Muscle layer of duodenum (tissue), 2 donors: ENCODE results near the gene SIX6.
A peak's percentile ranks its signal among the peaks of the same experiment; 100 is the strongest.

Experiments
- H3K27ac ChIP-seq: one replicate; pipeline ENCODE4 v1.7.0; 2013; ENCODE audit warnings: mild to moderate bottlenecking, low read length
- H3K27me3 ChIP-seq: one replicate; pipeline ENCODE4 v1.7.0; 2013; ENCODE audit warnings: low read depth, mild to moderate bottlenecking, control low read depth, low read length
- H3K36me3 ChIP-seq, 2 donors: one replicate each; pipeline ENCODE4 v1.7.0; 2013; ENCODE audit warnings: low read length in 2 of 2, control low read depth in 1 of 2, mild to moderate bottlenecking in 1 of 2; ENCODE audit not compliant: insufficient read depth in 2 of 2, control insufficient read depth in 1 of 2
- H3K4me1 ChIP-seq, 2 donors: one replicate each; pipeline ENCODE4 v1.7.0; 2013; ENCODE audit warnings: low read length in 2 of 2, mild to moderate bottlenecking in 2 of 2, control low read depth in 1 of 2, moderate library complexity in 1 of 2; ENCODE audit not compliant: insufficient read depth in 2 of 2, control insufficient read depth in 1 of 2
- H3K4me3 ChIP-seq, 2 donors: one replicate each; pipeline ENCODE4 v1.7.0; 2013; ENCODE audit warnings: low read length in 2 of 2, low read depth in 1 of 2, mild to moderate bottlenecking in 1 of 2
- H3K9me3 ChIP-seq, 2 donors: one replicate each; pipeline ENCODE4 v1.7.0; 2013; ENCODE audit warnings: low read length in 2 of 2, control low read depth in 1 of 2, mild to moderate bottlenecking in 1 of 2; ENCODE audit not compliant: control insufficient read depth in 1 of 2
- donor health status: healthy.

Gene SIX6

DNA sequence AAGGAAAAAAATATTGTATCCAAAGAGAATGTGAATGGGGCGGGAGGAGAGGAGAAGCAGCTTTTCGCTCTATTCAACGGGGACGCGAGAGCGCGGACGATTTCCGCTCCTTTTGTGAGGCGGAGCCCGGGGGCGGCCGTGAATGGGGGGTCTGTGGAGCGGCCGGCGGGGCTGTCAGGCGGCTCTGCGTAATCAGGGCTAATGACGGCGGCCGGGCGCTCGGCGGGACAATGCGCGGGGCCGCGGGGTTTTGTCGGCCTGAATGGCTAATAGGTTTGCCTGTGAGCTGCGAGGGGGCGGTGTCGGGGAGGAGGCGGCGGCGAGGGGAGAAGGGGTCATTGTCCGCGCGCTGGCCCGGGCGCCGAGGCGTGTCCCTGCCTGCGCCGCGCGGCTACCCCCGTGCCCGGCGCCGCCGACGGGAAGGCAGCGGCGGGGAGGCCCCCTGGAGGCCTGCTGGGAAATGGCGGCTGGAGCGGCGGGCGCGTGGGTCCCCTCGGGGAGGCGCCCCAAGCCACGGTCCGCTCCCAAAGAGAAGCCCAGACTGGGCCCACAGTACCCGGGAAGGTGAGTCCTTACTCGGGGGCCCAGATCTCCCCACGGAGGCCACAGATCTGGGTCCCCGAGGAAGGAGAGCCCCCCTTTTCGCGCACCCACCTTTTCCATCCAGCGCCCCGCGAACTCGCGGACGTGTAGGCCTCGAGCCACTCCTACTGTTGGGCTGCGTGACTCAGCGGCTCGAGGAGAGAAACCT is 6.0 kb downstream of the SIX6 start:
- peaks cover 69% of the 10 kb centered on the region for H3K27me3 ChIP-seq
- H3K4me1 ChIP-seq: peaks cover 0 to 31% of the 10 kb centered on the region in 2 donors
- peaks cover 0 to 3% of the 10 kb centered on the region in 2 donors for H3K9me3 ChIP-seq
- H3K36me3 ChIP-seq: no peaks in the 10 kb centered on the region
- H3K27ac ChIP-seq: no peak overlapping the region
- H3K4me3 ChIP-seq: peak overlapping the region; percentile 12 to 60

DNA sequence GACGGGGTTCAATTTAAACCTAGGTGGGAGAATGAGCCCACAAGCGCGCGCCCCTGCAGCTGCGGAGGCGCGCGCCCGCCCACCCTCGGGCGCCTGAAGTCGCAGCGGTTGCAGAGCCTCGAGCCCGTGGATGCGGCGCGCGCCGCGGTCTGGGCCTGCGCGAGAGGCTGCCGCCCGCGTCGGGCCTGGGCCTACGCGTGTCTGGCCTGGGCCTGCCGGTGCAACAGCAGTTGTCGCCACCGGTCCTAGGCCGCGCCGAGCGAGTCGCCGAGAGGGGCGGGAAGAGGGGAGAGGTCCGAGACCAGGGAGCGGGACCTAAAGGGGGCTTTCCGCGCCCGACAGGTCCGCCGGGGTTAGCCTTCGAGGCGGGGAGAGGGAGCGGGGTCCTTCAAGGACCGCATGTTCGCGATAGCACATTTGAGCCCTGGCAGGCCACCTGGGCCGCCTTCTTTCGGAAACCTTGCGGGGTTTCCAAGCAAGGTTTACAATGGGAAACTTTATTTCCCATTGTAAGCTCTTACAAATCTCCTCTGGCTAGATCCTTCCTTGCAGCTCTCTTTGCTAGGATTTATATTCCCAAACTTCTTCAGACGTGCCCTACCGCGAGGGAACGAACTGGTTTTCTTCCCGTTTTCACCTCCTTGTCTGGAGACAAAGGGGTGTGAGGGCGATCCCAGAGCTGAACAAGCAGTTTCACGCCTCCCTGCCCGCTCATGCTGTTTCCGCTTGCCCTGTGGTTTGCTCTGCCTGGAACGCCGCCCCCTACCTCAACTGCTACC is 6.8 kb downstream of the SIX6 start:
- H3K36me3 ChIP-seq: no peaks in the 10 kb centered on the region
- H3K27ac ChIP-seq: no peak overlapping the region
- peaks cover 0 to 23% of the 10 kb centered on the region in 2 donors for H3K4me1 ChIP-seq
- H3K4me3 ChIP-seq: peak overlapping the region in 1 of 2 donors; percentile 60
- H3K9me3 ChIP-seq: peaks cover 0 to 3% of the 10 kb centered on the region in 2 donors
- peaks cover 61% of the 10 kb centered on the region for H3K27me3 ChIP-seq

DNA sequence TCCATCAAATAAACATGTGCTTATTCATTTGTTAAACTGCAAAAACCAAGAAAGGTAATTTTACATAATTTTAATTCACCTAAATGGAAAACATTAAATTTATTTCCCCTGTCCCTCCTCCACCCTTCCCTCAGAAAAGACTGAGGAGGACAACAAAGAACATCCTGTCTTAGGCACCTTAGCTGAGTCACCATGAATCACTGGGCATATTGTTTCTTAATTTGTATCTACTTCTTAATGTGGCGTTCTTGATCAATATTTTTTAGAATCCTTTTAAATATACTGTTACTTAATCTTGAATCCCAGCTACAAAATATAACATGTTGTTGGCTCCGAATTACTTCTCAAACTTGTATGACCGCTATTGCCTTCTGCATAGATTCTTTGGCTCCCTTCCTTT is 23.5 kb downstream of the SIX6 start:
- Histone ChIP-seq H3K9me3 (no peaks in the 10 kb centered on the region), H3K27ac (no peak overlapping the region), H3K27me3 (no peaks in the 10 kb centered on the region), H3K4me1 (no peaks in the 10 kb centered on the region), H3K36me3 (no peaks in the 10 kb centered on the region), H3K4me3 (no peak overlapping the region)

DNA sequence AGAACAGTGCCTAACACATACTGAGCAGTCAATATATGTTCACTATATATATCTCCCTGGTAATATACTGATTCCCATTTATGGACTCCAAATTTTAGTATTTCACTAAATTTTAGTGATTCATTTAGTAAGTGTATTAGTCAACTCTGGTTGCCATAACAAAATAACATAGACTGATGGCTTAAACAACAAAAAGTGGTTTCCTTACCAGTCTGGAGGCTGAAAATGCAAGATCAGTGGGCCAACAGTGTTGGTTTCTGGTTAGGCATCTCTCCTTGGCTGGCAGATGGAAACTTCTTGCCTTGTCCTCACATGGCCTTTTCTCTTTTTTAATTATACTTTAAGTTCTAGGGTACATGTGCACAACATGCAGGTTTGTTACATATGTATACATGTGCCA is 28.7 kb downstream of the SIX6 start:
- Histone ChIP-seq H3K27me3 (no peaks in the 10 kb centered on the region), H3K4me3 (no peak overlapping the region), H3K4me1 (no peaks in the 10 kb centered on the region), H3K27ac (no peak overlapping the region), H3K9me3 (peaks cover 0 to 13% of the 10 kb centered on the region in 2 donors), H3K36me3 (no peaks in the 10 kb centered on the region)

DNA sequence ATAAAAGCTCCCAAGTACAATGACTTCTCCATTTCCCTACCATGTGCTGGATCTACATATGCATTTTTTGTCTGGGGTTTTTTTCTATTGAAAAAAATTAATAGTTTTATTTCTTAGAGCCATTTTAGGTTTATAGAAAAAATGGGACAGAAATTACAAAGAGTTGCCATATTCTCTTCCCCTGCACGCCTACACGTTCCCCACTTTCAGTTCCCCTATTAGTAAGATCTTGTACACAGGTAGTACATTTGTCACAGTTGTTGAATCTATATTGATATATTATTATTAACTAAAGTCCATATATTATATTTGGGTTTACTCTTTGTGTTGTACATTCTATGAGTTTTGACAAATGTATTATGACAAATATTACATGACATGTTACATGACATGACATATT is 35.7 kb downstream of the SIX6 start:
- H3K27ac ChIP-seq: no peak overlapping the region
- H3K4me3 ChIP-seq: no peak overlapping the region
- H3K36me3 ChIP-seq: no peaks in the 10 kb centered on the region
- no peaks in the 10 kb centered on the region for H3K27me3 ChIP-seq
- no peaks in the 10 kb centered on the region for H3K4me1 ChIP-seq
- H3K9me3 ChIP-seq: peaks cover 0 to 17% of the 10 kb centered on the region in 2 donors

DNA sequence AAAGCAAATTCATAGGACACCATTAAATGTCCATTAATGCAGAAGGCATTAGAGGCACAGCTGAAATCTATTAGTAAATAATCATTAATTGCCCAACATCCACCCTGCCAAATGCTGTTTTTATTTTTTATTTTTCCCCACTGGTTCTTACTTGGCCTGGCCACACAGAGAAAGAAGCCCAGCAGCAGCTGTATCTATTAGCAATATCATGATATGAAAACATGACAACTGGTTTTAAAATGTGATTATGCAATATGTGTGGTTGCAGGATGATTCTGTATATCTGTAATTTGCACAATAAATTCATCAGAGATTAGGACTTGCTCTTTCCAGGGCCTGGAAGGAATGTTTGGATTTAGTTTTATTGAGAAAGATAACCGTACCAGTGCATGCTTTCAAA is 44.9 kb downstream of the SIX6 start:
- no peaks in the 10 kb centered on the region for H3K9me3 ChIP-seq
- H3K36me3 ChIP-seq: no peaks in the 10 kb centered on the region
- H3K4me3 ChIP-seq: no peak overlapping the region
- no peaks in the 10 kb centered on the region for H3K4me1 ChIP-seq
- no peaks in the 10 kb centered on the region for H3K27me3 ChIP-seq
- H3K27ac ChIP-seq: no peak overlapping the region

DNA sequence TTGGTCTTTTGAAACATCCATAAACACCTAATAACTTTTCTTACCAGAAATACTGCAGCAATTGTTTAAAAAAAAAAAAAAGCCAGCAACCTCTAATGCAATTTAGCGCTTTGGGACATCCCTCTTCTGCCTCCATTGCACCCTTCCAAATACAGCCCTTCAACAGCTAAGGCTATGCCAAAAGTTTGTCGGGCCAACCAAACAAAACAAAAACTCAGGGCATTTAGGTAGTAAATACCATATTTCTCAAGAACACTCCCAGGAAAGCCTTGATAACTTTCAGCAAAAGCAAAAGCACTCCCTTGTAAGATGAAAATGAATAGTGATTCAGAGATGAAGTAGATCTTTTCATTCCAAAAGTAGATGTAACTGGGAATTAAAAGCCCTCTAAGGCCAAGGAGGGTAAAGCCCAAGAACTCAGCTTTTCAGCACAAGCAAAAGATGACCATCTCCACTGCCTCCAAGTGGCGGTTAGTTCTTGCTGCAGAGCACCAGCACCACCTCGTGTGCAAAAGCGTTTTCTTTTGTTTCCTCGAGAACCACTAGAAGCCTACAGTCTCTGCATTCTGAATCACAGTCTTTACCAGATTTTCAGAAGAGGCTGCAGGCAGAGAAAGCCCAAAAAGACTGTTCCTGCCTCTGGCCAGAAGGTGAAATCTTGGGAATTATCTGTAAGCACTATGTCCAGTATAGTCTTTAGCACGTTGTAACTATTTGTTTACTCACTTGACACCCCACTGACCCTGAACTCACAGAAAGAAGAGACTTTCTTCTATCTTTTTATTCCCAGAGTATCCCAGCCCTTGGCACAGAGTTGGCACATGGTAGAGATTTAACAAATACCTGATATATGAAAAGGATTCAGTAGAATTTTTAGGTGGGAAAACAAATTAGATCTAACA is 53.1 kb downstream of the SIX6 start:
- Histone ChIP-seq H3K4me3 (no peak overlapping the region), H3K36me3 (no peaks in the 10 kb centered on the region), H3K27ac (no peak overlapping the region), H3K4me1 (no peaks in the 10 kb centered on the region), H3K9me3 (no peaks in the 10 kb centered on the region), H3K27me3 (no peaks in the 10 kb centered on the region)
